ENCODE data around the gene ACVR2A.

The ACVR2A gene

GRCh38 chr2:147924647-147925046 is 79.8 kb downstream of the ACVR2A start:
- no peak for DNase-seq (ENCODE audit: low read depth)

DNA sequence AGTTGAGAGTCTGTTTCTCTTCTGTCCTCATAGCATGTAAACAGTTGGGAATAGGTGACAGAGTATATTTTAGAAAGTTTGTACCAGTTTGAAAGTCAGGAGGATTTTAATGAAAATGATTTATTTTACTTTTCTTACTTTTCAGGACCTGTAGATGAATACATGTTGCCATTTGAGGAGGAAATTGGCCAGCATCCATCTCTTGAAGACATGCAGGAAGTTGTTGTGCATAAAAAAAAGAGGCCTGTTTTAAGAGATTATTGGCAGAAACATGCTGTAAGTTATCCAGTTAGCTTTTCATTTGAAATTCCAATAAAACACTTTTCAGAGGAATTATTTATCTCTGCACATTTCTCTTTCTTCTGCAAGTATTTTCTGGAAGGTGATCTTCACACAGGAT is 81.1 kb downstream of the ACVR2A start:
- peak; percentile 32 for DNase-seq (ENCODE audit: low read depth)

DNA sequence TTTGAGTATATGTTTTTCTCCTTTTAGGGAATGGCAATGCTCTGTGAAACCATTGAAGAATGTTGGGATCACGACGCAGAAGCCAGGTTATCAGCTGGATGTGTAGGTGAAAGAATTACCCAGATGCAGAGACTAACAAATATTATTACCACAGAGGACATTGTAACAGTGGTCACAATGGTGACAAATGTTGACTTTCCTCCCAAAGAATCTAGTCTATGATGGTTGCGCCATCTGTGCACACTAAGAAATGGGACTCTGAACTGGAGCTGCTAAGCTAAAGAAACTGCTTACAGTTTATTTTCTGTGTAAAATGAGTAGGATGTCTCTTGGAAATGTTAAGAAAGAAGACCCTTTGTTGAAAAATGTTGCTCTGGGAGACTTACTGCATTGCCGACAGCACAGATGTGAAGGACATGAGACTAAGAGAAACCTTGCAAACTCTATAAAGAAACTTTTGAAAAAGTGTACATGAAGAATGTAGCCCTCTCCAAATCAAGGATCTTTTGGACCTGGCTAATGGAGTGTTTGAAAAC is 82.3 kb downstream of the ACVR2A start:
- no peak for DNase-seq (ENCODE audit: low read depth)

DNA sequence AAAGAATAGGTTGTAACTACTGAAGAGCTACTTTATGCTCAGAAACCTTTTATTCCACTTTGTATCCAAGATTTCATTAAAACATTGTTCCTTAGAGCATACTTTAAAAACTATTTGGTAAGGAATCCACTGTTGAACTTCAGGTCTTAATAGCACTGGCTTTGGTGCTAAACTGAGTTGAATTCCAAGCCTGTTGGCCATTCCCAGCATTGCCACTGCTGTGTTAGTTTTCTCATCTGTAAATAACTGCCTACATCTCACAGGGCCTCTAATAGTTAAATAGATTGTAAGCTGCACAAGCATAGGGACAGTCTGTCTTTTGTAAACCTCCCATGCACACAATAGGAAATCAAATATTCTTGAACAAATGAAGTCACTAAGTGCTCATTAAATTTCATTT is 89.1 kb downstream of the ACVR2A start:
- DNase-seq (ENCODE audit: low read depth) = no peak

DNA sequence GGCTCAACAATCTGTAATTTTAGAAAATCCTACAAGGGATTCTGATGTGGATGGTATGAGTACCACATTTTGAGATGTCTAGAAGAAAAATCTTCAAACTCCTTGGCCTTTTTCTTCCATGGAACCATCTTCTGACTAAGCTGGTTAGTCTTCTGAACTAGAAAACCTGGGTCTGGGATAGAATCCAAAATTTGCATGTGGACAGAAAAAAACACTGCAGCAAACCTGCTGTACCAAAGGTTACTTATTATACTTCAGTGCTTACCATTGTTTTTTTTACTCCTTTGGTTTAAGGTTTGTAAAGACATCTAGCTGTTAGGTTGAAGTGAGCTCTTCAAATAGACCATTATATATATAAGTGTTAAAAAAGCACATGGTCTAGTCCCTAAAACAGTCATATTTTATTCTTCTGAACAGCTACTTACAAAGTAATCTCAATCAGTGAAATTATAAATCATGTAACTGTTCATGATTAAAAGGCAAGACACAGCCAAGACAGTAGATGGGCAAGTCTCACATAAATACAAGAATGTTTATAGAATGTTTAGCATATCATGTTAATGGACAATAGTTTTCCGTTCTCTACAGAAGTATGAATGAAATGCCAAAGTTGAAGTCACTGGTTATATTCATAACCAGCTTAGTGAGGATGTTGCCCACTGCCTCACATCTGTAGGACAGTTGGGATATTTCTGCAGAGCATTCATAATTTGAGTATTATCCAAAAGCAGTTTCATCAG is 90.2 kb downstream of the ACVR2A start:
- DNase-seq (ENCODE audit: low read depth) = no peak

- peak; percentile 45 for DNase-seq (ENCODE audit: low read depth)
These were observed 93.0 kb downstream of the ACVR2A start for GRCh38 chr2:147937744-147938349.

- no peak for DNase-seq (ENCODE audit: low read depth)
These were observed 94.5 kb downstream of the ACVR2A start for GRCh38 chr2:147939313-147939712.

GRCh38 chr2:147945660-147946059 is 100.8 kb downstream of the ACVR2A start:
- peak; percentile 44 for DNase-seq (ENCODE audit: low read depth)

- no peak for DNase-seq (ENCODE audit: low read depth)
These were observed 107.3 kb downstream of the ACVR2A start for GRCh38 chr2:147952118-147952517.

- DNase-seq (ENCODE audit: low read depth) = no peak
These were observed 123.7 kb downstream of the ACVR2A start for GRCh38 chr2:147968571-147968970.

DNA sequence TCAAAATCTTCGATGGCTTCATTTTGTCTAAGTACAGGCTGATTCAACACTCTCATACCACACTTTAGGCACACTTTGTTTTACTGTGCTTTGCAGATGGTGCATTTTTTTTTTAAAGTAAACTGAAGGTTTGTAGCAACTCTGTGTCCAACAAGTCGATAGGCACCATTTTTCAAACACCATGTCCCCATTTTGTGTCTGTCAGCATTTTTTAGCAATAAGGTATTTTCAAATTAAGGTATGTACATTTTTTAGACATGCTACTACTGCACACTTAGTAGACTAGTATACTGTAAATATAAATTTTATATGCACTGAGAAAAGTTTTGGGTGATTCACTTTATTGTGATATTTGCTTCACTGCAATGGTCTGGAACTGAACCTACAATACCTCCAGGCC is 131.3 kb downstream of the ACVR2A start:
- no peak for DNase-seq (ENCODE audit: low read depth)

GRCh38 chr2:147977679-147978078 is 132.8 kb downstream of the ACVR2A start:
- no peak for DNase-seq (ENCODE audit: low read depth)
